GM12865 (cell line): Measurements from ENCODE around the gene TP53I11.

ENCODE experiments used
- DNase-seq: peaks from one replicate; pipeline ENCODE4 v3.0.0; 2010; ENCODE audit warnings: low read depth
- H3K4me3 ChIP-seq: 2 replicates; pipeline ENCODE4 v1.5.1; 2011; ENCODE audit warnings: mild to moderate bottlenecking, low read depth, low read length, control low read depth
- TF ChIP-seq, protein P1 (sequence below): IDR thresholded peaks from 2 replicates; pipeline ENCODE4 v1.5.1; 2011; ENCODE audit warnings: low read length, control low read depth, low read depth, inconsistent platforms; ENCODE audit not compliant: insufficient read depth; ENCODE audit errors: missing control alignments

The TP53I11 gene

GRCh38 chr11:44940404-44940803 lies 10.3 kb downstream of the TP53I11 start:
- no peak for DNase-seq
- no peak overlapping the region for H3K4me3 ChIP-seq
- TF ChIP-seq, protein P1, sequence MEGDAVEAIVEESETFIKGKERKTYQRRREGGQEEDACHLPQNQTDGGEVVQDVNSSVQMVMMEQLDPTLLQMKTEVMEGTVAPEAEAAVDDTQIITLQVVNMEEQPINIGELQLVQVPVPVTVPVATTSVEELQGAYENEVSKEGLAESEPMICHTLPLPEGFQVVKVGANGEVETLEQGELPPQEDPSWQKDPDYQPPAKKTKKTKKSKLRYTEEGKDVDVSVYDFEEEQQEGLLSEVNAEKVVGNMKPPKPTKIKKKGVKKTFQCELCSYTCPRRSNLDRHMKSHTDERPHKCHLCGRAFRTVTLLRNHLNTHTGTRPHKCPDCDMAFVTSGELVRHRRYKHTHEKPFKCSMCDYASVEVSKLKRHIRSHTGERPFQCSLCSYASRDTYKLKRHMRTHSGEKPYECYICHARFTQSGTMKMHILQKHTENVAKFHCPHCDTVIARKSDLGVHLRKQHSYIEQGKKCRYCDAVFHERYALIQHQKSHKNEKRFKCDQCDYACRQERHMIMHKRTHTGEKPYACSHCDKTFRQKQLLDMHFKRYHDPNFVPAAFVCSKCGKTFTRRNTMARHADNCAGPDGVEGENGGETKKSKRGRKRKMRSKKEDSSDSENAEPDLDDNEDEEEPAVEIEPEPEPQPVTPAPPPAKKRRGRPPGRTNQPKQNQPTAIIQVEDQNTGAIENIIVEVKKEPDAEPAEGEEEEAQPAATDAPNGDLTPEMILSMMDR = no peak

DNA sequence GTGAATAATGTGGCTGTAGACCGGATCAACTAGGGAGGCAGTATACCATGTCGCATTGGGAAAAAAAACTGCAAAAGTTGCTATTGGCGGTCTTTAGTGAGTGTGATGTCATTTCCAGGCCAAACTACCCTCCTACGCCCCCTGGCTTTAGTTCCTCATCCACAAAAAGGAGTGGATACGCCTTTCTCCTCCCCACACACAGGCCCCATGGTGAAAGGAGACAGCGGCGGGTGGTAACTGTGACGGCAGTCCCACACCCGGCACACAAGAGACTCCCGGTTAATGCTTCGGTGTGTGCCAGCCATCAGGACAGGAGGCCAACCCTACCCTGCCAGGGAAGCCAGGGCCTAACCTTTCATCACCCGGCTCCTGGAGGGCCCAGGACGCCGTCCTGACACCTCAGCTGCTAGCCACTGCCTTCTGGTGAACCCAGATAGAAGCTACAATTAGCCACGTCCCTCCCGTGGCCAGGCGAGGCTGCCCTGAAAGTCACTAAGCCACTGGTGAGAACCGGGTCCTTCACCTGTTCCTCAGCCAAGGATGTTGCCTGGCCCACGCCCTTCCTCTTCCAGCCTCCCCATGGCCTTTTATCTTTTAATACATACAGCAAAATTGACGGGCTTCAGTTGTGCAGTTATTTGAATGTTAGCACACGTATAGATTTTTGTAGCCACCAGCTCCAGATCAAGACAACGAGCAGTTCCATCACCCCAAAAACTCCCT lies 10.8 kb downstream of the TP53I11 start:
- no peak for DNase-seq
- TF ChIP-seq, protein P1 = no peak
- H3K4me3 ChIP-seq = no peak overlapping the region

- TF ChIP-seq, protein P1 = no peak
- H3K4me3 ChIP-seq = no peak overlapping the region
- no peak for DNase-seq
These were observed 12.5 kb downstream of the TP53I11 start for GRCh38 chr11:44938066-44938691.

- TF ChIP-seq, protein P1 = no peak
- DNase-seq = no peak
These were observed 13.6 kb downstream of the TP53I11 start for GRCh38 chr11:44936951-44937543.

GRCh38 chr11:44936525-44936924 lies 14.2 kb downstream of the TP53I11 start:
- no peak overlapping the region for H3K4me3 ChIP-seq
- TF ChIP-seq, protein P1 = peak; percentile 88
- peak; percentile 83 for DNase-seq

More at GRCh38 chr11:44936951-44937543, 13.6 kb downstream of the TP53I11 start:
- no peak overlapping the region for H3K4me3 ChIP-seq

DNA sequence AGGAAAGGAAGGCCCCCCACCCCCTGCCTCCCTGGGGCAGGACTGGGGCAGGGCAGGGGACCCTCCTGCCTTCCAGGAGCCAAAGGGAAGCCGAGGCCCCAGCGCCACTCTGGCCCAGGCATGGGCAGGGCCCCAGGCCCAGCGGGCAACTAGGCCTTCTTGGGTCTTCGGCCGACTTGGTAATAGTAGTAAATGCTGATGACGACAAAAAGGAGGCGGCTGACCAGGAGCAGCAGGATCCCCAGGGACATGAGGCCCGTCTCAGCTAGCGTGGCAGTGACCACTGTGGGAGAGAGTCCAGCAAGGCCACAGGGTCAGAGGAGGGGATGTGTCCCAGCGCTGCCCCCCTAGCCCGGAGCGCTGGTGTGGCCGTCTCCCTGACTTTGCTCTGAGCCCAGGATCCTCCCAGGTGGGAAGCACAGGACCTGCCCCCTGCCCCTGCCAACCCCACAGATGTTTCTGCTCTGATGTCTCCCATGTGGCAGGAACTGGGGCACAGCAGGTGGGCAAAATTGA lies 15.9 kb downstream of the TP53I11 start:
- no peak overlapping the region for H3K4me3 ChIP-seq

More for the DNA sequence above, 15.9 kb downstream of the TP53I11 start:
- DNase-seq = no peak
- TF ChIP-seq, protein P1 = no peak
